HG02588 (cell line): ENCODE data around the gene DDX31.

Experiments
- ATAC-seq: cut with Tn5 transposase; IDR thresholded peaks from one replicate; pipeline ENCODE4 v1.9.1; 2021; ENCODE audit warnings: mild to moderate bottlenecking, moderate library complexity; ENCODE audit not compliant: unreplicated experiment

The DDX31 gene

GRCh38 chr9:132674485-132674884 lies 4.7 kb upstream of the DDX31 start:
- ATAC-seq: no peak

- ATAC-seq: no peak
Observed at GRCh38 chr9:132673355-132673754, 3.6 kb upstream of the DDX31 start.

GRCh38 chr9:132672413-132672690 lies 2.6 kb upstream of the DDX31 start:
- ATAC-seq: no peak

- ATAC-seq: no peak
Observed at GRCh38 chr9:132671620-132672412, 2.0 kb upstream of the DDX31 start.

- ATAC-seq: peak; percentile 48
Observed at GRCh38 chr9:132670457-132671391, 941 bp upstream of the DDX31 start, which contains the start of gene GTF3C4. GTF3C4 (plus strand) TSS chr9:132670464; CDS start chr9:132670599, 135 bp downstream.

- no peak for ATAC-seq
Observed at GRCh38 chr9:132669319-132669697, 475 bp downstream of the DDX31 start.

GRCh38 chr9:132663851-132664250 lies 5.9 kb downstream of the DDX31 start:
- ATAC-seq: no peak

GRCh38 chr9:132663117-132663516 lies 6.7 kb downstream of the DDX31 start:
- ATAC-seq: no peak

- ATAC-seq: no peak
Observed at GRCh38 chr9:132662152-132662945, 7.4 kb downstream of the DDX31 start.

- ATAC-seq: no peak
Observed at GRCh38 chr9:132656299-132656698, 13.5 kb downstream of the DDX31 start.

- no peak for ATAC-seq
Observed at GRCh38 chr9:132651259-132651658, 18.5 kb downstream of the DDX31 start.

GRCh38 chr9:132648685-132649084 lies 21.1 kb downstream of the DDX31 start:
- ATAC-seq: no peak

GRCh38 chr9:132648283-132648682 lies 21.5 kb downstream of the DDX31 start:
- no peak for ATAC-seq

- ATAC-seq: no peak
Observed at GRCh38 chr9:132647806-132648205, 22.0 kb downstream of the DDX31 start.

GRCh38 chr9:132647355-132647754 lies 22.4 kb downstream of the DDX31 start:
- no peak for ATAC-seq

GRCh38 chr9:132646726-132647125 lies 23.1 kb downstream of the DDX31 start:
- no peak for ATAC-seq

- no peak for ATAC-seq
Observed at GRCh38 chr9:132645711-132646110, 24.1 kb downstream of the DDX31 start.

GRCh38 chr9:132645306-132645705 lies 24.5 kb downstream of the DDX31 start:
- no peak for ATAC-seq

GRCh38 chr9:132644251-132644650 lies 25.5 kb downstream of the DDX31 start:
- ATAC-seq: no peak

- ATAC-seq: no peak
Observed at GRCh38 chr9:132641216-132641615, 28.6 kb downstream of the DDX31 start.

GRCh38 chr9:132639322-132639721 lies 30.5 kb downstream of the DDX31 start:
- no peak for ATAC-seq
